GM19035 (cell line): Measurements from ENCODE around the gene ANO10.
"Not testable (repeated sequence)": the region's sequence is repeated elsewhere in the genome, so short reads cannot be mapped to it uniquely, and the experiment has no call there.

ENCODE experiments used
- ATAC-seq: cut with Tn5 transposase; IDR thresholded peaks from one replicate; pipeline ENCODE4 v1.9.1; 2021; ENCODE audit not compliant: unreplicated experiment

Gene ANO10

GRCh38 chr3:43583481-43583880 lies 38.3 kb downstream of the ANO10 start:
- no peak for ATAC-seq

- ATAC-seq: no peak
Measured at GRCh38 chr3:43582866-43583265, 38.9 kb downstream of the ANO10 start.

GRCh38 chr3:43581343-43581742 lies 40.5 kb downstream of the ANO10 start:
- ATAC-seq: no peak

- ATAC-seq: no peak
Measured at GRCh38 chr3:43580181-43580580, 41.6 kb downstream of the ANO10 start.

- no peak for ATAC-seq
Measured at GRCh38 chr3:43573576-43573975, 48.2 kb downstream of the ANO10 start.

GRCh38 chr3:43565661-43566341 lies 56.0 kb downstream of the ANO10 start:
- not testable (repeated sequence) for ATAC-seq

- no peak for ATAC-seq
Measured at GRCh38 chr3:43559961-43560360, 61.9 kb downstream of the ANO10 start.

- ATAC-seq: no peak
Measured at GRCh38 chr3:43558171-43558570, 63.6 kb downstream of the ANO10 start.

GRCh38 chr3:43549626-43550290 lies 72.1 kb downstream of the ANO10 start:
- ATAC-seq: no peak

GRCh38 chr3:43544277-43544676 lies 77.5 kb downstream of the ANO10 start:
- ATAC-seq: not testable (repeated sequence)

GRCh38 chr3:43542328-43543043 lies 79.3 kb downstream of the ANO10 start:
- no peak for ATAC-seq

GRCh38 chr3:43540624-43541023 lies 81.2 kb downstream of the ANO10 start:
- ATAC-seq: no peak

- ATAC-seq: no peak
Measured at GRCh38 chr3:43539321-43539720, 82.5 kb downstream of the ANO10 start.

GRCh38 chr3:43537225-43537624 lies 84.6 kb downstream of the ANO10 start:
- ATAC-seq: no peak

GRCh38 chr3:43534675-43535074 lies 87.1 kb downstream of the ANO10 start:
- no peak for ATAC-seq

GRCh38 chr3:43533009-43533408 lies 88.8 kb downstream of the ANO10 start:
- no peak for ATAC-seq

GRCh38 chr3:43531835-43532234 lies 90.0 kb downstream of the ANO10 start:
- ATAC-seq: no peak

GRCh38 chr3:43528498-43529099 lies 93.2 kb downstream of the ANO10 start:
- no peak for ATAC-seq

- no peak for ATAC-seq
Measured at GRCh38 chr3:43526956-43527355, 94.9 kb downstream of the ANO10 start.

- no peak for ATAC-seq
Measured at GRCh38 chr3:43525941-43526607, 95.7 kb downstream of the ANO10 start.

GRCh38 chr3:43525386-43525785 lies 96.4 kb downstream of the ANO10 start:
- ATAC-seq: no peak
